HEK293T (cell line): ENCODE results near the gene C9orf43.

Source experiments
- CTCF ChIA-PET: fragments of 350-600 bp; formaldehyde crosslinking; extraction: SDS; loops from one replicate; lab custom pipeline; 2021; ENCODE audit warnings: antibody characterized with exemption, inconsistent platforms; lab: Yijun Ruan, JAX
- POLR2A ChIA-PET: fragments of 350-600 bp; formaldehyde crosslinking; extraction: SDS; loops from one replicate; lab custom pipeline; 2020; ENCODE audit warnings: antibody characterized with exemption, inconsistent platforms; lab: Yijun Ruan, JAX
- DNase-seq: peaks from one replicate; pipeline ENCODE4 v3.0.0; 2012; ENCODE audit warnings: mixed read lengths; ENCODE audit errors: extremely low spot score
- ARNT ChIP-seq: fragments of 450-650 bp; IDR thresholded peaks from 2 replicates; pipeline ENCODE4 v1.6.1; 2017; ENCODE audit warnings: mild to moderate bottlenecking
- BHLHE40 ChIP-seq: fragments of 450-650 bp; IDR thresholded peaks from 2 replicates; pipeline ENCODE4 v1.6.1; 2016; ENCODE audit warnings: mild to moderate bottlenecking, moderate library complexity, borderline replicate concordance
- CTBP1 ChIP-seq: fragments of 450-650 bp; IDR thresholded peaks from 2 replicates; pipeline ENCODE4 v1.6.1; 2016; ENCODE audit warnings: borderline replicate concordance
- ELF4 ChIP-seq: fragments of 450-650 bp; IDR thresholded peaks from 2 replicates; pipeline ENCODE4 v1.6.1; 2017; ENCODE audit warnings: antibody characterized with exemption
- FOXA1 ChIP-seq: fragments of 450-650 bp; IDR thresholded peaks from 2 replicates; pipeline ENCODE4 v1.6.1; 2016; ENCODE audit warnings: mild to moderate bottlenecking
- FOXK2 ChIP-seq: fragments of 450-650 bp; IDR thresholded peaks from 2 replicates; pipeline ENCODE4 v1.6.1; 2016; ENCODE audit warnings: mild to moderate bottlenecking
- FOXM1 ChIP-seq: fragments of 450-650 bp; IDR thresholded peaks from 2 replicates; pipeline ENCODE4 v1.6.1; 2017; ENCODE audit warnings: mild to moderate bottlenecking, borderline replicate concordance
- HDGF ChIP-seq: fragments of 450-650 bp; IDR thresholded peaks from 2 replicates; pipeline ENCODE4 v1.6.1; 2017; ENCODE audit warnings: antibody characterized with exemption, borderline replicate concordance
- L3MBTL2 ChIP-seq: fragments of 450-650 bp; conservative IDR thresholded peaks from 2 replicates; pipeline ENCODE4 v1.6.1; 2016; ENCODE audit warnings: mild to moderate bottlenecking
- LEF1 ChIP-seq: fragments of 450-650 bp; IDR thresholded peaks from 2 replicates; pipeline ENCODE4 v1.6.1; 2017; ENCODE audit warnings: mild to moderate bottlenecking, borderline replicate concordance
- NFRKB ChIP-seq: fragments of 450-650 bp; IDR thresholded peaks from 2 replicates; pipeline ENCODE4 v1.6.1; 2016; ENCODE audit warnings: mild to moderate bottlenecking, moderate library complexity
- SP1 ChIP-seq: fragments of 450-650 bp; IDR thresholded peaks from 2 replicates; pipeline ENCODE4 v1.6.1; 2017
- SUZ12 ChIP-seq: fragments of 450-650 bp; IDR thresholded peaks from 2 replicates; pipeline ENCODE4 v1.6.1; 2016; ENCODE audit warnings: mild to moderate bottlenecking
- TARDBP ChIP-seq: fragments of 450-650 bp; IDR thresholded peaks from 2 replicates; pipeline ENCODE4 v1.6.1; 2016
- ZNF384 ChIP-seq: fragments of 450-650 bp; IDR thresholded peaks from 2 replicates; pipeline ENCODE4 v1.6.1; 2016
- TF ChIP-seq, protein P1 (sequence below): fragments of 450-650 bp; IDR thresholded peaks from 2 replicates; pipeline ENCODE4 v1.6.1; 2016

C9orf43 gene

DNA sequence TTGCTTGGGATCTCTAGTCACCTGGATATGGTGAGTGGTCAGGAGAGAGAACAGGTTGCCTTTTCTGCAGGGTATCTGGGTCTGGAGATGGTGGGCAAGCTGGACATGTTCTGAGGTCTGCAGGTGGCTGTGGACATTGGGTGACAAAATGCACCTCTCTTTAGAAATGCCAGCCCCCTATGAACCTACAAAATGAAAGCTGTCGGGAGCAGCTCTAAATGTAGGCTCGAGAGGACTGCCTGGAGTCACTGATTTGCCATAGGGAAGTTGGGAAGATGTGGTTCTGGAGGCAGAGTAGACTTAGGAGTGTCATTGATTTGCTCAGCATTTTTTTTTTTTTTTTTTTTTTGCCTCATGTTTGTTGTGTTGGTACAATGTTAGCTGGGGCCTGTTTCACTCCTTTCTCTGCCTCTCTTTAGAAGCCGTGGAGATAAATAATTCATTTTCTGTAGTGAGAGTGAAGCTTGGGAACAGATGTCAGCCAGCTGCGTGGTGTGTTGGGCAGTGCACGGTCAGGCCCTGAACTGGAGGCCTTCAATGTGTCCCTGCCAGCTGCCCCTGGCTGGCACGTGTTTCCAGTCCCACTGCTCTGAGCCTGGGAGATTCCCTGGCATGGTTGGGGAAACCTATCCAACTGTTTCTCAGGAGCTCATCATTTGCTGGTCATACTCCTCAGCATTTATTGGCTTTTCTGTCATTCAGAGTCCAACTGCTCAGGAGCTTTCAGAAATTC, 58.3 kb downstream of the C9orf43 start:
- TF ChIP-seq NFRKB (no peak), L3MBTL2 (no peak), SP1 (no peak), CTBP1 (no peak), SUZ12 (no peak), HDGF (no peak), FOXK2 (no peak), ZNF384 (no peak), ELF4 (no peak)
- no peak for DNase-seq
- CTCF ChIA-PET: no interaction called here
- POLR2A ChIA-PET: interaction anchor here (0.6 kb wide), 1 partner anchor 120 kb away, joined by 3 read pairs; no protein-coding TSS in a partner anchor

DNA sequence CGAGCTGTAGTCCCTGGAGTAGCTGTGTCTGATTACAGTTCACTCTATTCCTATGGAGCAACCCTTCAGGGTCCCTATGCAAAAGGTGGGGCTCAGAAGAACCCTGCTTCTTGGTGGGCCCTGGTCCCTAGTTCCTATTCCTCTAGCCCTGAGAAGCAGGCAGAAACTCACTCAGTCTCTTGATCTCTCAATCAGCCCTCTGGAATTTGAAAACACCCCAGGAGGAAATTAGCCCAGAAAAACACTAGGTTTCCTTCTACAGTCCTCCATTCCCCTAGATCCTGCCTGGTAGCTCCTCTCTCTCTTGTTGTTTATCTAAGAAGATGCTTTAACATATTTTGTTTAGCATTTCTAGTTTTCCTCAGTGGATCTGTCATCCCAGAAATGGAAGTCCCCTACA, 60.6 kb downstream of the C9orf43 start:
- no peak for DNase-seq
- ChIA-PET POLR2A (no interaction called here), CTCF (interaction anchor here (0.7 kb wide), 1 partner anchor 637 kb away, joined by 4 read pairs; no protein-coding TSS in a partner anchor)
- TF ChIP-seq CTBP1 (no peak), FOXA1 (no peak), ARNT (no peak), SUZ12 (no peak), FOXM1 (no peak), BHLHE40 (no peak), LEF1 (no peak), TARDBP (no peak), HDGF (no peak), ZNF384 (no peak), ELF4 (no peak), FOXK2 (no peak), NFRKB (no peak), L3MBTL2 (no peak)
- TF ChIP-seq, protein P1, sequence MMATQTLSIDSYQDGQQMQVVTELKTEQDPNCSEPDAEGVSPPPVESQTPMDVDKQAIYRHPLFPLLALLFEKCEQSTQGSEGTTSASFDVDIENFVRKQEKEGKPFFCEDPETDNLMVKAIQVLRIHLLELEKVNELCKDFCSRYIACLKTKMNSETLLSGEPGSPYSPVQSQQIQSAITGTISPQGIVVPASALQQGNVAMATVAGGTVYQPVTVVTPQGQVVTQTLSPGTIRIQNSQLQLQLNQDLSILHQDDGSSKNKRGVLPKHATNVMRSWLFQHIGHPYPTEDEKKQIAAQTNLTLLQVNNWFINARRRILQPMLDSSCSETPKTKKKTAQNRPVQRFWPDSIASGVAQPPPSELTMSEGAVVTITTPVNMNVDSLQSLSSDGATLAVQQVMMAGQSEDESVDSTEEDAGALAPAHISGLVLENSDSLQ: no peak

DNA sequence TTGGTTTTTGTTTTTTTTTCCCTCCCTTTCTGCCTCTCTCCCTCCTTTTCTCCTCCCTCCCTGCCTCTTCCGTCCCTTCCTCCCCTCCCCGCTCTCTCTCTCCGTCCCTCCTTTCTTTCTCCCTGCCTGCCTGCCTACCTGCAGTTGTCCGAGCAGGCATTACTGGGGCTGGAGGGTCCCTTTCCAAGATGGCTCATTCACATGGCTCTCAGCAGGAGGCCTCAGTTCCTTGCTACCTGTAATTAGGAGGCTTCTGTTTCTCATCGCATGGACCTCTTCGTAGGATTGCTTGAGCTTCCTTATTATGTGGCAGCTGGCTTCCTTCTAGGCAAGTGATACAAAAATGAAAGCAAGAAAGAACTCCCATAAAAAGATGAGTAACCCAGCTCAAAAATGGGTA, 61.0 kb downstream of the C9orf43 start:
- DNase-seq: no peak
- ChIA-PET CTCF (interaction anchor here (0.7 kb wide), 1 partner anchor 637 kb away, joined by 4 read pairs; no protein-coding TSS in a partner anchor), POLR2A (no interaction called here)
- TF ChIP-seq FOXM1 (no peak), ELF4 (no peak), ARNT (no peak), NFRKB (no peak), L3MBTL2 (no peak), BHLHE40 (no peak), TARDBP (no peak), LEF1 (no peak), HDGF (no peak)
- TF ChIP-seq, protein P1: no peak

DNA sequence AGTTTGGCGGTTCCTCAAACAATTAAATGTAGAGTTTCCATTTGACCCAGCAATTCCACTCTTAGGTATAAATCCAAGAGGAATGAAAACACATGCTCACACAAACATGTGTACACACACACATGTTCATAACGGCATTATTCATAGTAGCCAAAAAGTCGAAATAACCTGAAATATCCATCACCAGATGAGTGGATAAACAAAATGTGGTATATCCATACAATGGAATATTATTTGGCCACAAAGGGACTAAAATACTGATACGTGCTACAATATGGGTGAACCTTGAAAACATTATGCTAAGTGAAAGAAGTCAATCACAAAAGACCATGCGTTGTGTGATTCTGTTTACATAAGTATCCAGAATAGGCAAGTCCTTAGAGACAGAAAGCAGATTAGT, 61.7 kb downstream of the C9orf43 start:
- TF ChIP-seq BHLHE40 (no peak), SUZ12 (no peak), FOXK2 (no peak), ARNT (no peak), TARDBP (no peak), SP1 (no peak), CTBP1 (no peak), L3MBTL2 (no peak), NFRKB (no peak), FOXM1 (no peak), ZNF384 (no peak), LEF1 (no peak), ELF4 (no peak)
- TF ChIP-seq, protein P1: no peak
- ChIA-PET POLR2A (no interaction called here), CTCF (no interaction called here)
- DNase-seq: no peak

DNA sequence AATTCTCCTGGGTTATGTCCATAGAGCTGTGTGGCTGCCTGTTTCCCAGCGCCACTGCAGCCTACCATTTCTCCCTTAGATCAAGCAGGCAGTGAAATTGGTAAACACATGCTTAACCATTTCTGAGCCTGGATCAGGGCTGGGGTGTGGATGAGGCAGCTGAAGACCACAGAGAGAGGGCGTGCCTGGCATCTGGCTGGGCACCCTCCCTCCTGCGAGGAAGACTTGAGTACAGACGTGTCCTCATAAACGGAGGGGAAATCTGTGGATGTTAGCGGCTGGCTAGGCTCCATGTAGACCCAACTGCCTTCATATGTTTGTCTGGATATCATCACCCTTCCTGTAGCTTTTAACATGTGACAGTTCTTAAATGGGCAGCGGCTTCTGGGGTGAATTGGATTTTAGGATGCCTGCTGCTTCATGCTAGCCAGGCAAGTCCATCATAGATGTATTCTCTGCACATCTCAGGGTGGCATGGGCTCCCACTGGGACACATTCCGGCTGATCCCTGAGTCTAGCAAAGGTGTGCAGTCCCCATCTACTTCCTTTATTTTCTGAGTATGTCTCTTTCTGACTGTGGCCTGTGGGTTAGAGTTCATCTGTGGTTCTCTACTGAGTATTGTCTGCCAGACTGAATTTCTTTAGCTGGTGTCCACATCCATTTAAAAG, 63.9 kb downstream of the C9orf43 start:
- no peak for TF ChIP-seq L3MBTL2
- TF ChIP-seq LEF1: no peak
- TF ChIP-seq CTBP1: no peak
- TF ChIP-seq ELF4: no peak
- TF ChIP-seq BHLHE40: no peak
- no peak for TF ChIP-seq SP1
- TF ChIP-seq FOXA1: no peak
- no peak for TF ChIP-seq HDGF
- TF ChIP-seq, protein P1: no peak
- no peak for TF ChIP-seq TARDBP
- TF ChIP-seq ARNT: no peak
- no peak for TF ChIP-seq SUZ12
- TF ChIP-seq FOXK2: no peak
- no peak for TF ChIP-seq NFRKB
- CTCF ChIA-PET: no interaction called here
- no peak for DNase-seq
- POLR2A ChIA-PET: interaction anchor here (0.7 kb wide), 1 partner anchor 64 kb away, joined by 3 read pairs; the partner anchor contains the start of genes C9orf43 and POLE3
